Fibroblast of lung (primary cell): Measurements from ENCODE around the gene ARHGEF7.

ENCODE experiments used
- EZH2 ChIP-seq: IDR thresholded peaks from 2 replicates; pipeline ENCODE4 v1.5.1; 2012; ENCODE audit warnings: low read length, control low read depth, mild to moderate bottlenecking; ENCODE audit errors: missing control alignments
- TF ChIP-seq, protein P1 (sequence below), 2 donors: IDR thresholded peaks in 1 of 2; conservative IDR thresholded peaks in 1 of 2; 1 replicate in 1 of 2; 2 replicates in 1 of 2; pipeline ENCODE4 v1.5.1; 2011 to 2012; ENCODE audit warnings: low read length in 2 of 2, control low read depth in 1 of 2, inconsistent platforms in 1 of 2, low read depth in 1 of 2, mild to moderate bottlenecking in 1 of 2

DNA sequence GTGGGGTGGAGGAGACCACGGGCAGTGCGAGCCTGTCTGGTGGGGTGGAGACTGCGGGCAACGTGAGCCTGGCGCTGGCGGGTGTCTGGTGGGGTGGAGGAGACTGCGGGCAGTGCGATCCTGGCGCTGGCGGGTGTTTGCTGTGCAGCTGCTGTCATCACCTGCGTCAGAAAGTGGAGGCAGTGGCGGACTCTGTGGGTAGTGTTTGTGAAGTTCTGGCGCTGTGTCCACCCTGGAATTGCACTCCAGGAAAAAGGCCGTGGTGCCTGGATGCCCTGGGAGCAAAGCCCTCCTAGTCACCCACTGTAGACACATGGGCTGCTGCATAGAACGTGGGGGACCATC, 211.5 kb downstream of the ARHGEF7 start:
- TF ChIP-seq, protein P1, sequence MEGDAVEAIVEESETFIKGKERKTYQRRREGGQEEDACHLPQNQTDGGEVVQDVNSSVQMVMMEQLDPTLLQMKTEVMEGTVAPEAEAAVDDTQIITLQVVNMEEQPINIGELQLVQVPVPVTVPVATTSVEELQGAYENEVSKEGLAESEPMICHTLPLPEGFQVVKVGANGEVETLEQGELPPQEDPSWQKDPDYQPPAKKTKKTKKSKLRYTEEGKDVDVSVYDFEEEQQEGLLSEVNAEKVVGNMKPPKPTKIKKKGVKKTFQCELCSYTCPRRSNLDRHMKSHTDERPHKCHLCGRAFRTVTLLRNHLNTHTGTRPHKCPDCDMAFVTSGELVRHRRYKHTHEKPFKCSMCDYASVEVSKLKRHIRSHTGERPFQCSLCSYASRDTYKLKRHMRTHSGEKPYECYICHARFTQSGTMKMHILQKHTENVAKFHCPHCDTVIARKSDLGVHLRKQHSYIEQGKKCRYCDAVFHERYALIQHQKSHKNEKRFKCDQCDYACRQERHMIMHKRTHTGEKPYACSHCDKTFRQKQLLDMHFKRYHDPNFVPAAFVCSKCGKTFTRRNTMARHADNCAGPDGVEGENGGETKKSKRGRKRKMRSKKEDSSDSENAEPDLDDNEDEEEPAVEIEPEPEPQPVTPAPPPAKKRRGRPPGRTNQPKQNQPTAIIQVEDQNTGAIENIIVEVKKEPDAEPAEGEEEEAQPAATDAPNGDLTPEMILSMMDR (conservative IDR thresholded peaks at IDR 0.05 in 1 of 2, IDR thresholded peaks at IDR 0.05 in 1 of 2; ENCODE audit: low read depth in 1 of 2, low read length in 2 of 2) = no peak
- no peak for TF ChIP-seq EZH2
